HG02943 (cell line): ENCODE data around the gene UBE2C.
"Not testable (repeated sequence)": the region's sequence is repeated elsewhere in the genome, so short reads cannot be mapped to it uniquely, and the experiment has no call there.

Source experiments
- ATAC-seq: cut with Tn5 transposase; IDR thresholded peaks from one replicate; pipeline ENCODE4 v1.9.1; 2021; ENCODE audit warnings: mild to moderate bottlenecking, low read depth, moderate library complexity; ENCODE audit not compliant: unreplicated experiment

UBE2C gene

DNA sequence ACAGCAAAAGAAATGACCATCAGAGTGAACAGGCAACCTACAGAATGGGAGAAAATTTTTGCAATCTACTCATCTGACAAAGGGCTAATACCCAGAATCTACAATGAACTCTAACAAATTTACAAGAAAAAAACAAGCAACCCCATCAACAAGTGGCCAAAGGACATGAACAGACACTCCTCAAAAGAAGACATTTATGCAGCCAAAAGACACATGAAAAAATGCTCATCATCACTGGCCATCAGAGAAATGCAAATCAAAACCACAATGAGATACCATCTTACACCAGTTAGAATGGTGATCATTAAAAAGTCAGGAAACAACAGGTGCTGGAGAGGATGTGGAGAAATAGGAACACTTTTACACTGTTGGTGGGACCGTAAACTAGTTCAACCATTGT, 14.9 kb upstream of the UBE2C start:
- not testable (repeated sequence) for ATAC-seq

DNA sequence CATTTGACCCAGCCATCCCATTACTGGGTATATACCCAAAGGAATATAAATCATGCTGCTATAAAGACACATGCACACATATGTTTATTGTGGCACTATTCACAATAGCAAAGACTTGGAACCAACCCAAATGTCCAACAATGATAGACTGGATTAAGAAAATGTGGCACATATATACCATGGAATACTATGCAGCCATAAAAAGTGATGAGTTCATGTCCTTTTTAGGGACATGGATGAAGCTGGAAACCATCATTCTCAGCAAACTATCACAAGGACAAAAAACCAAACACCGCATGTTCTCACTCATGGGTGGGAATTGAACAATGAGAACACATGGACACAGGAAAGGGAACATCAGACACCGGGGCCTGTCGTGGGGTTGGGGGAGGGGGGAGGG, 14.5 kb upstream of the UBE2C start:
- not testable (repeated sequence) for ATAC-seq

DNA sequence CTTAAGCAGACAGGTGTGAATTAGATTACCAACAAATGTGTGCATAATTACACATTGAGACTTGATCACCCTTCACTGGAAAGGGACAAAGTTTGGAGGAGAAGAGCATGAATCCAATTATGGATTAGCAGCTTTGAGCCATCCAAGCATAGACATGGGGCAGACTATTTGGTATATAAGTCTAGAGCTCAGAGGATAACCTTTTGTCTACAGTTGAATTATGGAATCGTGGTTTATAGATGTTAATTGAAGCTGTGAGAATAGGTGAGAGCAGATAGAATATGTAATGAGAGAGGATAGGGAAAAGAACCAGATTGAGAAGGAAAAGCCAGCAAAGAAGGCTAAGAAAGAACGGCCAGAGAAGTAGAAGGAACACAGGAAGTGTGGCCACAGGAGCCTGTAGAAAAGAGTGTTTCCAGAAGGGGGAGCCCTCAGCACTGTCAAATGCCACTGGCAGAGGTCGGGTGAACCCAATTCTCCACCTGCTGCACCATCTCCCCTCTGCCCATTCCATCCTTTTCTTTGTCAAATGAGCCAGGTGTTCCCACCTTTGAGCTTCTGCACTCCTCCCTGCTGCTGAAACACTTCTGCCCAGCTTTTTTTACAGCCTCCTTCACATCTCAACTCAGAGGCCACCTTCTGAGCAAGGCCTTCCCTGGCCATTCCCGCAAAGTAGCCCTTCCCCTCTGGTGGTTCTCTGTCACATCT, 13.4 kb upstream of the UBE2C start:
- no peak for ATAC-seq

DNA sequence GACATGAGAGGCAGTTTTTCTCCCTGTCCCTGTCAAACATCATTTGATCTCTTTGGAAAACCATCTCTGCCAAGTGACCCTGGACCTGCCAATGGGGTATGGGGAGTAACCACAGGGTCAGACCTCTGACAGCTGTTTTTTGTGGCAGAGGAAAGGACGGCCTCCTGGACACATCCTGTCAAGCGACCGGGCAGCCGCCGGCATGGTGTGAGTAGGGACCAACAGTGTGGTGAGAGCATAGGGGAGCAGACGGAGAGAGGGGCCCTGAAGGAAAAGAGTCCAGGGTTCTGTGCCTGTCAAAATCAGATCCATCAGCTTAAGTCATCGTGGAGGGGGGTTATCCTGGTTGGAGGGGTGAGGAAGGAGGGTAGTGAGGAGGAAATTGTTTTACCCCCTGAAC, 10.6 kb upstream of the UBE2C start:
- no peak for ATAC-seq

DNA sequence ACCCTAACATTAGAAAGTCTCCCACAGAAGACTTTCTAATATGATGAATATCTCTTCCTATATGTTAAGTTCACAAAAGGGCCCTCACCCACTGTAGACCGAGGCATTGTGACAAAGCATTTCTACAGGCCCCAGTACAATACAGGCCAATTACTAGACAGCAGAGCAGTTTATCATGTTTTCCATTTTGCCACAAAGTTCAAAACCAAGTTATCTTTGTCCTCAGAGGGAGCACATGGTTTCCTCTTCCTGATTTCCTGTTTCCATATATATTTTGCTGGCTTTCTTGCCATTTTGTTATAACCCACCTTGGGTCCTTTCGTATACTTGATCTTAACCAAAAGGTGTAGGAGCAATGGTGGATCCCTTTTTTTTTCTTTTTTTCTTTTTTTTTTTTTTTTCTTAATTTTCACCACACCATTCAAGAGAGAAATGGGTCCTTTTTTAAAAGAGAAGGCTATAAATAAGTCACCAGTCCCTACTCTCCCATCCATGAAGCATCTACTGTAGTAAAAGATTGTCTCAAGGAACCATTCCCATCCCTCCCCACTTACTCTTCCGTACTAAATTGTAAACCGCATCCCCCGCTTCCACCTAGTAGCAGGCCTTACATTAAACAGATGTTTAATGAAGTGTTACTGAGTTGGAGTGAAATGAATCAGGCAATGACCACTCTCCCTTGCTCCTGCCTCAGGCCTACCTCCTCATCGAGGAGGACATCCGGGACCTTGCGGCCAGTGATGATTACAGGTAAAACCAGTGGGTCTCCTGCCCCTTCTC, 2.1 kb upstream of the UBE2C start:
- ATAC-seq, result no peak

DNA sequence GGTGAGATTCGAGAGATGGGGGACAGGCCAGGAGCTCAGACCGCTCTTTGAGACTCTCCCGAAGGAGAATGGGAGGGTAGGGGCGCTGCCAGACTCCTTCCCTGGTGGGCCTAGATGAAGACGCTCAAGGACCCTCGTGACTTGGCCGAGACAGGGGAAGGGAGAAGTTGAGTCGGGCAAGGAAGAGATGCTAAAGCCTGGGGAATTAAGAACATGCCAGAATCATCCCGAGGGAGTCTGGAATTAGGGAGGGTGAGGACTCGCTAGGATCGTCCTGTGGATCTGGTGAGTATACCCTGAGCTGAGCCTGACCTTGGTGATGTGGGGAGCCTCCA, 529 bp downstream of the UBE2C start:
- no peak for ATAC-seq

DNA sequence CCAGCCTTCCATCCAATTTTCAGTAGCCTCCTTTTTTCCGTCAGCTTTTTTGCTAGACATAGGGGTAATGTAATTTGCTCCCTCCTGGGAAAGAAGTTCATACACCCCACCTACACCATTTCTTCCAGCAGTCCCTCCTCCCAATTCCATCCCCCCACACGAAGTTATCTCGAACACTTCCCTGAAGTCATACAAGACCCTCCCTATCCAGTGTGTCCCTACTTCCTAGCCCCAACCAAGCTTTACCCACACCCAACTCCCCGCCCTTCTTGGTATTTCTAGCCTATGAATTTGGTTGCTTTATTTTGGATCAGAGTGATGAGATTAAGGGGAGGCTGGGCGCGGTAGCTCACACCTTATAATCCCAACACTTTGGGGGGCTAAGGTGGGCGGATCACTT, 1.0 kb downstream of the UBE2C start:
- ATAC-seq, result no peak

DNA sequence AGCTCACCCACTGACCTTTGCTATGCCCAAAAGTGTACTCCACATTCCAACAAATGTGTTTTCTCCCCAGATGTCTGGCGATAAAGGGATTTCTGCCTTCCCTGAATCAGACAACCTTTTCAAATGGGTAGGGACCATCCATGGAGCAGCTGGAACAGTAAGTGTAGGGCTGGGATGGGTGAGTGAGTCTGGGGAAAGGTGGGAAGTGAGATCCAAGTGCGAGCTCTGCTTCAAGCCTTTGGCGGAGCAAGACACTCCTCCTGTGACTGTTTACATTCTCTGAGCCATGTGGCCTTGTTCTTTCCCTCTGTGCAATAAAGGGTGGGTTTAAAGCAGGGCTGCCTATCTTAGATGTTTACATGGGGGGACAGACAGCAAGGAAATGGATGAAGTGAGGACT, 1.9 kb downstream of the UBE2C start:
- ATAC-seq, result no peak

DNA sequence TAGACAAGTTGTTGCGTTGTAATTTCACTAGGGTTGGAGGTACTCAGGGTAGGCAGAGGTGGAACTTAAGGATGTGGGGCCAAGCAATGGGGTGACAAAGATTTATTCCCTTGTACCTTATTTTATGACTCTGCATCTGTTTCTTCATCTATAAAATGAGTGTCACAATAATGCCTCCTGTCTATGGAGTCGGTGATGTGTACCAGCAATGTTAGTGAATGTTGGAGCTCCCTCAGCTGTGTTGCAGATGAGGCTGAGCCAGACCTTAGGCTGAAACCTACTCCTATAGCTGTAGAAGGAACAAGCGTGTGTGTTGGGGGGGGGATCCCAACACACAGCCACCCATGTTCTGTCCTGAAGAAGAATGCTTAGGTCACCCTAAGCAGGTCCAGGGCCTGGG, 4.5 kb downstream of the UBE2C start:
- ATAC-seq, result no peak

DNA sequence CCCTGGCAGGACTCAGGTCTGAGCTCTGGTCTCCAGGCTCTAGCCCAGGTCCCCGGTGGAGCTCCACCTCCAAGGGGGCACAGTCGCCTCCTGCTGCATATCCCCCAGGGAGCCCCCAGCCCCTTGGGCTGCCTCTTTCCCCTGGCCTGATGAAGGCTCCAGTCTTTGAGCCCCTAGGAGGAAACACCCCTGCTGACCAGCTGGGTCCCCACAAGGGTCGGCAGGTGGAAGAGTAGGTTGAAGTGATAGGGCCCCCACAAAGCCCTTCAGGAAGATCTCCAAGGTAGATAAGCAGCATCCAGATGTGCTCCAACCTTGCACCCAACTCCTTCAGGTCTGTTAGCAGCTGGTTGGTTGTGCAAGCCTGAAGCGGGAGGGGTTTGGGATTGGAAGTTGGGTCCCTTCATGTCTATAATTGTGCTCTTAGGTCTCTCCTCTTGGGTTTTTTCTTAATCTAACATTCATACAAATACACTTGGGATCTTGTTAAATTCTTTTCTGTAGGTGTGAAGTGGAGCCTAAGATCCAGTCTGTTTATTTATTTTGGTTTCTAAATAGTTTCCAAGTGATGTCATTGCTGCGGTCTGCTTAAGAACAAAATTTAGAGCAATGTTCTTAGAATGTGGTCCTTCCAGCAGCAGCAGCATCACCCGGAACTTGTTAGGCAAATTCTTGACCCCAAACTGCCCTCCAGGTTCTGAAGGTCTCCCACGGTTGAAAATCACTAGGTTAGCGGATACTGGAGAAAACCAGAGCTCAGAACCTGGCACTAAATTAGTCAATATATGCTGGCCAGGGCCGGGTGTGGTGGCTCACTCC, 5.1 kb downstream of the UBE2C start:
- no peak for ATAC-seq

DNA sequence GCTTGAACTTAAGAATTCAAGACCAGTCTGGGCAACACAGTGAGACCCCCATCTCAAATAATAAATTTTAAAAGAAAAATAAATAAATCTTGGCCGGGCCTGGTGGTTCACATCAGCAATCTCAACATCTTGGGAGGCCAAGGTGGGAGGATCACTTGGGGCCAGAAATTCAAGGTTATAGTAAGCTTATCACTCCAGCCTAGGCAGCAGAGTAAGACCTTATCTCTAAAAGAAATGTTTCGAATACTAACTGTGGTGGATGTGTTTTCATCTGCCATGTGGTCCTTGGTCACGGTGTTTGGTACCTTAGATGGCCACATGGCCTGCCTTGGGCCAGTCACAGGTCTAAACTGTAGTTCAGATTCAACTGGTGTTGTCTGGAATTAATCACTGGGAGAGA, 5.8 kb downstream of the UBE2C start:
- no peak for ATAC-seq

DNA sequence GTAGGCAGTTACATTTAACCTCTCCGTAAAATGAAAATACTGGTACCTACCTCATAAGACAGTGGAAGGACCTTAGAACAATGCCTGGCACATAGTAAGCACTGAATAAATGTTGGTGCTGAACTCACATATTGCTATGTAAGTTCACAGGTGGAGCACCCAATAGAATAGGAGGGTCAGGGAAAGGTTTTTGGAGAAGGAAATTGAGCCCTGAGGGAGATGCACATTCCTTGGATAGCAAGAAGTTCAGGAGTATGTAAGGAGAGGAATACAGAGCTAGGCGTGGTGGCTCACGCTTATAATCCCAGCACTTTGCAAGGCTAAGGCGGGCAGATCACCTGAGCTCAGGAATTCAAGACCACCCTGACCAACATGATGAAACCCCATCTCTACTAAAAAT, 7.0 kb downstream of the UBE2C start:
- ATAC-seq, result no peak

DNA sequence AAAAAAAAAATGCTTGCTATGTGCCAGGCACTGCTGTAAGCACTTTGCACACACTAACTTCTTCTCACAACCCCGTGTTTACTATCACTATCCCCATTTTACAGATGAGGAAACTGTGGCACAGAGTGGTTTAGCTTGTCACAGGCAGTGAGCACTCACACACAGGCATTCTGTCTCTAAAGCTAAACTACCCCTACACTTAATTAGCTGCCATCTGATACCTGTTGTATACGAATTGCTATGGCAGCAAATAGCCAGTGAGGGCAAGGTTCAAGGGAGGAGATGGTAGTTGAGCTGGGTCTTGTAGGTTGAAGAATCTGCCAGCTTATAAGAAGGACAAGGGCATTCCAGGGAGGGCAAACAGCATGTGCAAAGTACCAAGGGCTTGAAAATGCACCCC, 9.5 kb downstream of the UBE2C start:
- no peak for ATAC-seq

DNA sequence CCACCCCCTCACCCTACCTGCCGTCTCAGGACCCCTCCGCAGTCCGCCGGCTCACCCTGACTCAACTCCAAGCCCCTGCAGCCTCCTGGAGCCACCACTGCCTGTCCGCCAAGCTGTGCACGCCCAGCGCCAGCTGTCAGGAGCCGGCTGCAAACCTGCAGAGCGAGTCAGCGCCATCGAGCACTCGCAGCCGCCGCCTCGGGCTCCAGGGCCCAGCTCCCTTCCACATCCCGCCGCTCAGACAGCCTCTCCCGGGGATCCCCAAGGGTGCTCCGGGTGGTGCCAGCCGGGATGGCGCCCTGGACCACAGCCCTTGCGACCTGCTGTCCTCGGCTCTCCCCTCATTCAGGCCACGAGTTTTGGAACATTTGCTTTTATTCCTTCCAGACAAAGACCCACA, 10.4 kb downstream of the UBE2C start:
- no peak for ATAC-seq

DNA sequence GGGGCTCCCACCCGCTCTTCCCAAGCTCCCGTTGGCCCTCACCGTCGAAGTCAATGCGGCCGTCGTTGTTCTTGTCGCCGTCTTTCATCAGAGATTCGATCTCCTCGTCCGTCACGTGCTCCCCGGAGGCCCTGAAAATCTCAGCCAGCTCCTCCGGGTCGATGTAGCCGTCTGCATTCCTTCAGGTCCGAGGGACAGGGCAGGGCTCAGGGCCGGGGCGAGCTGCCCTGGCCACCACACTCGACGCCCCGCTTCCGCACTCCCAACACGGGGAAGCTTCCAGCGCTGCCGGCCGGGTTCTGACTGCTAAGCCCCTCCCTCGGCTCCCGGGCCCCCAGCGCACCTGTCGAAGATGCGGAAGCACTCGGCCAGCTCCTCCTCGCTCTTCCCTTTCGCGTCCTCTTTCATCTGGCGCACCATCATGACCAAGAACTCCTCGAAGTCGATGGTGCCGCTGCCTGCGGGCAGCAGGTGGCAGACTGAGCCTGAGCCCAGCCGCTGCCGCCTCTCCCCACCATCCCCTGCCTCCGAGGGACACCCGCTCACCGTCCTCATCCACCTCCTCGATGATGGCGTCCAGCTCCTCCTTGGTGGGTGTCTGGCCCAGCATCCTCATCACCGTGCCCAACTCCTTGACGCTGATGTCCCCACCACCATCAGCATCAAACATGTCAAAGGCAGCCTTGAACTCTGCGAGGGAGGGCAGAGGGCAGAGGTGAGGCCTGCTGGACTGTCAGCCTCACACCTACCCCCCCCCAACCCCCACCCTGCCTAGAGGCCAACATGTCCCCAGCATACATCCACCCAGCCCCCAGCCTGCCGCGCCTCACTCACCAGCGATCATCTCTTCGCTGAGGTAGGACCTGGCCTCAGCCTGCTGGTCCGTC, 11.7 kb downstream of the UBE2C start:
- ATAC-seq, result no peak

DNA sequence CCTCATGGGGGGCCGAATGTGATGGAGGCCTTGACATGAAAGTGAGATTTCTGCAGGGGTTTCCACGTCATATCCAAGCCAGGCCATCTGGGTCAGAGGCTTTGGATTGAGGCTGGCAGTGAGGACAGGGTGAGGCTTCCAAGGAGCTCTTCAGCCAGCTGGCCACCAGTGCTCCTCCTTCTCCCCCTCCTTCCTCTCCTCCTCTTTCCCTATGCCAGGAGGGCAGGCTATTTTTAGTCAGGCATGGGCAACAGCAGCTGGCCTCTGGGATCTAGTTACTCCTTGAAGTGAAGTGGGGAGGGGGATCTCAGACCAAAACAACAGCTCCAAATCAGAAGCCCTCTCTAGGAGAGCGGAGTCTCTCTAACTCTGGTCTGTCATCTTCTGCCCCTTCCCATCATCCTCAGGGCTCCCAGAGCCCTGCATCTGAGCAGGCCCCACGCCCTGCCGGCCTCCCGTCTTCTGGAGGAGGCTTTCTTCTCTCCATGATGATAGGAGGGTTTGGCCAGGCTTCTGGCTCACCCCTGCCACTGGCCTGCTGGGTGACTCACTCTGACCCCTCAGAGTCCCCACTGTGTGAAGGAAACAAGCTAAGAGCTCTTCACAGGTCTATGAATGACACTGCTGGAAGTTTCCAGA, 14.1 kb downstream of the UBE2C start:
- no peak for ATAC-seq

DNA sequence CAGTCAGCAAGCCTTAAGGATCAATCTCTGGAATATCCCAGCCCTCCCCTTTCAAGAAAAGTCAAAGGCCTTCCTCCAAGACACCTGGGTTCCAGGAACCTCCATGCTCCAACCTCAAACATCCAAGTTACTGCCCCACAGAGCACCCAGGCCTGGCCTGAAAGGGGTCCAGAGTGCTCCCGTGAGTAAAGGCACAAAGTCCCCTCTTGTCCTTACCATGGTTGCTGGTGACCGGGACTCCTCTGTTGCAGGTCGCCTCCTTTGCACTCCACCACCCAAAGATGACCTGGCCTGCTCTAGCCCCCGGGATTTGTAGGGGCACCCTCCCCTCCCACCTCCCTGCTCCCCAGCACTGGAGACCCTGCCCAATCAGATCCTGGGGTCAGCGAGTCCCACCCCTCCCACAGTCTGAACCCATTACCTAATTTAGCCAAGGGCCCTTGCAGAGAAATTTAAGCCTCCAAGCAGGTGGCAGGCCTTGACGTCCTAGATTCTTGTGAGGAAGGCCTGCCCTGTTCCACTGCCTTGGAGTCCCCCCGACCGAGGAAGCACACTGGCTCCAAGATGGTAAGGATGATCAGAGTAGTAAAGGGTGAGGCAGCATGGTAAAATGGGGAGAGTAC, 14.7 kb downstream of the UBE2C start, which contains the start of gene TNNC2:
TNNC2 (minus strand) TSS at position 283 of the 623 bp plus-strand sequence; CDS start at position 219, 64 bp downstream.
- no peak for ATAC-seq

DNA sequence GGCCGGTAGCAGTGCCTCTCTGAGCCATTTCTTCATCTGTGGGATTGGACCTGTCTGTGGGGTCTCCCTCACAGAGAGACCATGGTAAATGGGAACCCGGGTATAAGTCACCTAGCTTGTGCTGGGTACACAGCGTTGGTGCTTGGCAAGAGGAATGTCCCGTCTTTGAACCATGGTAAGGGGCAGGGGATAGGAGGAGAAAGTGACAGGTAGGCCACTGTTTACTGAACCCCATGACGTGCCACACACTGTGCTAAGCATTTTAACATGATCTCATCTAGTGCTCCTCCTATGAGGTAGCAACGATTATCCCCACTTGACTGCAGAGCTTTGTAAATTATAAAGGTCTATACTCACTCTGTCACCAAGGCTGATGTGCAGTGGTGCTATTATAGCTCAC, 15.3 kb downstream of the UBE2C start:
- ATAC-seq, result no peak

DNA sequence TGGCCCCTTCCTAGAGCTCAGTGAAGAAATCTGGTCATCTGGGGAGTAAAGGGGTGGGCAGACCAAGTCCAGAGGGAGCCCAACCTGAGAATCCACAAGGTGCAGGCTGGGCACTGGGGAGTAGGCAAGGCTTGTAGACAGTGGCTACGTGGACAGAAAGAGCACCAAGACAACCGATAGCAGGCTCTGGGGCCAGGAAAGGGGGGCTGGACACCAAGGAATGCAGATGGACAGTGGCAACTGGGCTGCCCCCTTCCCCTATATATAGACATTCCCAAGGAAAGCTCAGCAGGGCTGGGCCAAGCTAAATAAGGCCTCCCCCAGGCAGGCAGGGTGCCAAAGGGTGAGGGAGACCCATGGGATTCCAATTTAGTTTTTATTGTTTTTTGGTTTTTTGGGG, 16.1 kb downstream of the UBE2C start:
- no peak for ATAC-seq
